A549 treated with GW870086 at 1 μM for 4 hours (cell line): Measurements from ENCODE around the gene RAB4B. TPM values are rescaled to one million over a fixed set of nuclear protein-coding genes. Genes with fewer than 3 reads are reported as not detected.

ENCODE experiments used
- total RNA-seq: library from RNA; stranded (reverse); fragments of 200-300 nt; extraction: Qiagen RNA extraction; gene quantifications from 5 replicates; pipeline ENCODE4 v1.2.3, GENCODE V29; 2022; ENCODE audit warnings: low read depth

The RAB4B gene, protein sequence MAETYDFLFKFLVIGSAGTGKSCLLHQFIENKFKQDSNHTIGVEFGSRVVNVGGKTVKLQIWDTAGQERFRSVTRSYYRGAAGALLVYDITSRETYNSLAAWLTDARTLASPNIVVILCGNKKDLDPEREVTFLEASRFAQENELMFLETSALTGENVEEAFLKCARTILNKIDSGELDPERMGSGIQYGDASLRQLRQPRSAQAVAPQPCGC
- total RNA-seq = 14.1 to 21.1 TPM (median 18.3 TPM) in 5 replicates

DNA sequence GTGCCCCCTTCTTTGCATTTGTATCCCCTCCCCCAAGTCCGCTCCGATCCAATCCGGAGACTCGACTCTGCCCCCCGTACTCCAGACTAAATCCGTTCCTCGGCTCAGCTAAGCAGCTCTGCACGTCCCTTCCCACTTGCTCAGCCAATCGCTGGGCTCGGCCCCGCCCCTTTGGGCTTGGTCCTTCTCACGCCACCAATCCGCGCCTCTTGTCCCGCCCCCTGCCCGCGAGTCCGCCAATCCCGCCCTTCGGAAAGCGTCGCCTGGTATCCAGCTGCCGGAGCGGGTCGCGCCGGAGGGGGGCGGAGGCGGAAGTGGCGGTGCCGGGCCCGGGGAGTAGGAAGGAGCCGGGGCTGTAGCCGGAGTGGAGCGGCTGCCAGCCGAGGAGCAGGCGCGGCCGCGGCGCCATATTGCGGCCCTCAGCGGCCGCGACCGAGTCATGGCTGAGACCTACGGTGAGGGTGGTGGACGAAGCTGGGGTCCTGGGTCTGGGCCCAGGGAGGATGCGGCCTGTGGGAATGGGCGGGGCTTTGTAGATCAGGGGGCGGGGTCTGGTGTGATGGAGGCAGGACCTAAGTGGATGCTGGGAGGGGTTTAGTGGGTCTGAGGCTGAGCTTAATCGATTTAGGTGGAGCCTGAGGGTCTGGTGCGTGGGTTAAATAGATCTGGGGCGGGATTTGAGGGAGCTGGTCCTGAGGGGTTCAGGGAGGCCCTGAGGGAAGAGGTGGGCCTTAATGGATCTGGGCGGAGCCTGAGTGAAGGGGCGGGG is at the start of gene RAB4B:
RAB4B (plus strand) TSS at position 311 of the 769 bp plus-strand sequence; CDS start at position 440, 129 bp downstream.

DNA sequence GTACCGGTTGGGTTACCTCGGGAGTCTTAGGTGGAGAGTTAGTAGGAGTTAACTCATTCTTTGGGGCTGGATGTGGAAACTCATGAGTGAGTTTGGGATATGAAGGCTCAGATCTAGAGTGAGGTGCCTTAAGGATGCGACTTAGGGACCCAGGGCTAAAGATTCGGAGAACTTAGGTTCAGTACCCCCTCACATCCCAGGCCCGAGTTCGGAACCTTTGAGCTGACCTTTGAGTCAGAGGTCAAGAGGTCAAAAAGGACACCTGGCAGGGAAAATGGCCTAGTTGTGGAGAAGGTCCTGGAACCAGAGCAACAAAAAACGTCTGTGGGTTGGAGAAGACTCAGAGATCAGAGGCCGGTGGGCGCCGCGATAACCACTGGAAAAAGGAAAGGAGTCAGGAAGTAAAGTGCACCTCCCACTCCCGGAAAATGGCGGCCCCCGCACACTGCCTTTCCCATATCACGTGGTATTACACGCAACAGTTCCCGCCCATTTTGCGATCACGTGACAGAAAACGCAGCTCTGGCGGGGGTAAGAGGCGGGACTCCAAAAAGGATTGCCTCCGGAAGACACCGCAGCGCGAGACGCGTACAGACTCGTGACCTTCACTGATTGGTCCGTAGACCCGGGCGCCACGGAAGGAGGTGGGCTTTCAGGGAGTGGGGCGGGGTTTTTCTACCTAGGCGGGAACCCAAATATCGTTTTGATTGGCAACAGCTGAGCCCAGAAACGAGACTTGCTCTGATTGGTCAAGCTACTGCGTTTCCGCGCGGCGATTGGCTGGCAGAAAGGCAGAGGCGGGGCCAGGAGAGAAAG is 27.8 kb upstream of the RAB4B start, which contains the start of gene ACTMAP:
ACTMAP (minus strand) TSS at position 420 of the 816 bp plus-strand sequence. CDS start 674 bp downstream, outside the sequence.

DNA sequence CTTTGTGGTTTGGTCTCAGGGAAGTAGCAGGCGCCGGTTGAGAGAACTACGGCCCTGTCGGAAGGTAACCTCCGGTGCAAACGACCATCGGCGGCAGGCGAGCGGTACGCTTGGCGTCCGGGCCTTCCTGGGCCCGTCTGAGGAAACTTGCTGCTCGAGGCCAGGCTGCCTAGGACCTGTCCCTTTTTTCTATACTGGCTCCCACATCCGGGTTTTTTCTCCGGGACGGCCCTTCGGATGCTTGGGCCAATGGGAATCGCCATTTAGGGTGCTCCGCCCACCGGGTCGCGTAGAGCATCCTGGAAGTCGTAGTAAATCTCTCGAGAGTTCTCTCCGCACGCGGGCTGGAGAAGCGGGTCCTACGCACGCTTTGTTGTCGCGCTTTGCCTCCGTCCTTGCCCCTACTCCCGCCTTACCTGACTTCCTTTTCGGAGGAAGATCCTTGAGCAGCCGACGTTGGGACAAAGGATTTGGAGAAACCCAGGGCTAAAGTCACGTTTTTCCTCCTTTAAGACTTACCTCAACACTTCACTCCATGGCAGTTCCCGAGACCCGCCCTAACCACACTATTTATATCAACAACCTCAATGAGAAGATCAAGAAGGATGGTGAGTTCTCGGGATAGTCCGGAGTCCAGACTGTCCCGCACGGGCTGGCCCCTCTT is 27.0 kb upstream of the RAB4B start, which contains the start of gene SNRPA:
SNRPA (plus strand) TSS at position 330 of the 664 bp plus-strand sequence; CDS start at position 536, 206 bp downstream.

DNA sequence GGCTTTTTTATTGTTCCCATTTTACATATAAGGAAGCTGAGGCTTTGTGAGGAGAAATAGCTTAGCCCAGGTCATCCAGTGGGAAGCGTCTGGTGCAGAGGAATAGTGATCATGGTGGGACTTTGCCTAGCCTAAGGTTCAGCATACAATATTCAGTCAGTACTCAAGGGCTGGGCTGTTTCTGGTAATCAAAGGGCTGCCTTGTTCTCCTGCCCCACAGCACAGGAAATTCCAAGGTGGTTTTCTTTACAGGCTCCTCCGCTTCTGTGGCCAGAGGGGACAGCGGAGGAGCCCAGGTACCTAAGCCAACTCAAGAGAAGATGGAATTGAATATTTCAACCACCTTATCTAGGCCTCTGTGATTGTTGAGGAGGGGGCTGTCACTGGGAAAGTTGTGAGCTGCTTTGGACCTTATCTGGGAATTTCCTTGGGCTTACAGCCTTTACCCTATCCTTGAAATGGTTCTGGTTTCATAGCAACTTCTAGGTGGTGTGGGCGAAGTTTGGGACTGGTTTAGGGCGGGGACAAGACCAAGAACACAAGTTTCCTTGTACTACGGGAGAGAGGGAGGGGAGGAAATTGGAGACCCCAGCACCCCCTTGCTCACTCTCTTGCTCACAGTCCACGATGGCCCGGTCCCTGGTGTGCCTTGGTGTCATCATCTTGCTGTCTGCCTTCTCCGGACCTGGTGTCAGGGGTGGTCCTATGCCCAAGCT is 3.0 kb upstream of the RAB4B start, which contains the start of gene MIA:
MIA (plus strand) TSS at position 606 of the 716 bp plus-strand sequence; CDS start at position 628, 22 bp downstream.

DNA sequence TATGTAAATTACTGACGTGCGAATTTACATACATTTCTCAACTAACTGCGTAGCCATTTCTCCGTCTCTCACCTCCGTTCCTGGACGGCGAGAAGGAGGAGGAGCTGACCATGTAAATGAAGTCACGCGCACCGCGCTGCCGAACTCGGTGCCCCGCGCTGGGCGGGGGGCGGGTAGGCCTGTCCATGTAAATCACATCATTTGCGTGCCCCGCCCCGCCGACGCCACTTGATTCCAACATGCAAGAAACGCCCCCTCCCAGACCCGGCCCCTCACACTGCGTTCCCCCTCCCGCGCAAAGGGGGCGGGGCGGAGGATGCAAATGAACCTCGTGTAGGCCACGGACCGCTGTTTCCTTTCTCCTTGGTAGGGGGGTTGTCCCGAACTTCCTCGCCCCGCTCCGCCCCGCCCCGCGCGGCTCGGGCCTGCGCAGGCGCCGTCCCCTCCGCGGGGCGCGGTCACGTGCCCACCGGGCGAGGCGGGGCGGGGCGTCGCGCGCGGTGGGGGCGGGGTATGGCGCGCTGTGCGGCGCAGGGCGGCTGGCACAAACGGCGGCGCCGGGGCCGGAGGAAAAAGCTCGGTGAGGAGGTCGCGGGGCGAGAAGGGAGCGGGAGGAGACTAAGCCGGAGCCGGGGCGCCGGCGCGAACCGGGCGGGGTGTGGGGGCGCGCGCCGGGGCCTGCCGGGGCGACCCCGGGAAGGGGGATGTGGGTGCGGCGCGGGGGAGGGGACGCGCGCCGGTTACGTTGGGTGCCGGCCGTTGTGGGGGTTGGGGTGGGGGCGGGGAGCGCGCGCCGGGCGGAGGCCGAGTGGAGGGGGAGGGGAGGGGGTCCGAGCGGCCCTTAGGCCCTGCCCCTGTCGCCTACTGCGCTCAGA is 20.9 kb downstream of the RAB4B start, which contains the start of gene EGLN2:
EGLN2 (plus strand) TSS at position 509 of the 875 bp plus-strand sequence. CDS start 1,382 bp downstream, outside the sequence.

Other genes starting within 250 kb of the RAB4B start
- gene SHKBP1, start 201.4 kb upstream of the RAB4B start, total RNA-seq = 102 to 140 TPM (median 128 TPM) in 5 replicates
- gene LTBP4, start 176.9 kb upstream of the RAB4B start, total RNA-seq = 39.9 to 56.8 TPM (median 50.4 TPM) in 5 replicates
- gene NUMBL, start 87.6 kb upstream of the RAB4B start, total RNA-seq = 55.3 to 82.4 TPM (median 72.5 TPM) in 5 replicates
- gene COQ8B, start 61.4 kb upstream of the RAB4B start, total RNA-seq = 74.3 to 95.8 TPM (median 86.7 TPM) in 5 replicates
- 29.6 to 39.9 TPM (median 35.7 TPM) in 5 replicates for gene ITPKC, start 61.1 kb upstream of the RAB4B start, total RNA-seq
- gene ACTMAP, start 27.8 kb upstream of the RAB4B start, total RNA-seq = 14.9 to 18.5 TPM (median 17.5 TPM) in 5 replicates
- gene SNRPA, start 27.0 kb upstream of the RAB4B start, total RNA-seq = 146 to 179 TPM (median 154 TPM) in 5 replicates
- not detected in 5 replicates for gene MIA, start 2.7 kb upstream of the RAB4B start, total RNA-seq
- 74.8 to 93.5 TPM (median 90.2 TPM) in 5 replicates for gene EGLN2, start 20.9 kb downstream of the RAB4B start, total RNA-seq
- not detected in 5 replicates for gene CYP2A6, start 72.2 kb downstream of the RAB4B start, total RNA-seq
- not detected in 5 replicates for gene CYP2A7, start 104.0 kb downstream of the RAB4B start, total RNA-seq
- 0.03 TPM in 1 of 5 replicates, not detected in the others for gene CYP2B6, start 213.0 kb downstream of the RAB4B start, total RNA-seq